ENCODE results near the gene SEBOX.
A peak's percentile ranks its signal among the peaks of the same experiment; 100 is the strongest.
"Not testable (repeated sequence)": the region's sequence is repeated elsewhere in the genome, so short reads cannot be mapped to it uniquely, and the experiment has no call there.

The SEBOX gene

GRCh38 chr17:28346746-28347246 lies 18.2 kb downstream of the SEBOX start:
- Histone ChIP-seq H3K27ac (ENCODE audit: low read depth, low read length) (peak overlapping the region; percentile 34; the same call in 1 of the 2 replicates), H3K36me3 (ENCODE audit: control insufficient read depth, insufficient read depth, low read length) (peaks cover 98% of the 10 kb centered on the region), H3K9ac (ENCODE audit: low read length) (no peak overlapping the region)

GRCh38 chr17:28346199-28346580 lies 18.8 kb downstream of the SEBOX start:
- Histone ChIP-seq H3K27ac (ENCODE audit: low read depth, low read length) (no peak overlapping the region), H3K4me3 (ENCODE audit: low read depth, low read length) (no peak overlapping the region), H3K9me3 (ENCODE audit: control insufficient read depth, insufficient read depth, low read depth, low read length) (no peaks in the 10 kb centered on the region), H3K27me3 (ENCODE audit: control insufficient read depth, insufficient read depth, low read length) (no peaks in the 10 kb centered on the region), H3K36me3 (ENCODE audit: control insufficient read depth, insufficient read depth, low read length) (peaks cover 98% of the 10 kb centered on the region), H3K9ac (ENCODE audit: low read length) (no peak overlapping the region), H3K4me1 (ENCODE audit: control insufficient read depth, insufficient read depth, low read length) (peaks cover 13% of the 10 kb centered on the region; the same call in 1 of the 2 replicates)

More at GRCh38 chr17:28346746-28347246, 18.2 kb downstream of the SEBOX start:
- no peak overlapping the region for H3K4me3 ChIP-seq (ENCODE audit: low read depth, low read length)
- no peaks in the 10 kb centered on the region for H3K9me3 ChIP-seq (ENCODE audit: control insufficient read depth, insufficient read depth, low read depth, low read length)
- peaks cover 13% of the 10 kb centered on the region; the same call in 1 of the 2 replicates for H3K4me1 ChIP-seq (ENCODE audit: control insufficient read depth, insufficient read depth, low read length)
- no peaks in the 10 kb centered on the region for H3K27me3 ChIP-seq (ENCODE audit: control insufficient read depth, insufficient read depth, low read length)

- no peak overlapping the region for H3K27ac ChIP-seq (ENCODE audit: low read depth, low read length)
- H3K36me3 ChIP-seq (ENCODE audit: control insufficient read depth, insufficient read depth, low read length): peaks cover 98% of the 10 kb centered on the region
- H3K9ac ChIP-seq (ENCODE audit: low read length): no peak overlapping the region
These were observed 19.4 kb downstream of the SEBOX start for GRCh38 chr17:28345419-28346198.

GRCh38 chr17:28344435-28344901 lies 20.5 kb downstream of the SEBOX start:
- Histone ChIP-seq H3K4me3 (ENCODE audit: low read depth, low read length) (no peak overlapping the region), H3K36me3 (ENCODE audit: control insufficient read depth, insufficient read depth, low read length) (peaks cover 98% of the 10 kb centered on the region), H3K9ac (ENCODE audit: low read length) (no peak overlapping the region), H3K9me3 (ENCODE audit: control insufficient read depth, insufficient read depth, low read depth, low read length) (no peaks in the 10 kb centered on the region), H3K27me3 (ENCODE audit: control insufficient read depth, insufficient read depth, low read length) (no peaks in the 10 kb centered on the region), H3K4me1 (ENCODE audit: control insufficient read depth, insufficient read depth, low read length) (peaks cover 13% of the 10 kb centered on the region; the same call in 1 of the 2 replicates), H3K27ac (ENCODE audit: low read depth, low read length) (no peak overlapping the region)

More at GRCh38 chr17:28345419-28346198, 19.4 kb downstream of the SEBOX start:
- H3K27me3 ChIP-seq (ENCODE audit: control insufficient read depth, insufficient read depth, low read length): no peaks in the 10 kb centered on the region
- no peak overlapping the region for H3K4me3 ChIP-seq (ENCODE audit: low read depth, low read length)
- H3K4me1 ChIP-seq (ENCODE audit: control insufficient read depth, insufficient read depth, low read length): peaks cover 13% of the 10 kb centered on the region; the same call in 1 of the 2 replicates
- no peaks in the 10 kb centered on the region for H3K9me3 ChIP-seq (ENCODE audit: control insufficient read depth, insufficient read depth, low read depth, low read length)

- no peak overlapping the region for H3K27ac ChIP-seq (ENCODE audit: low read depth, low read length)
- peaks cover 13% of the 10 kb centered on the region; the same call in 1 of the 2 replicates for H3K4me1 ChIP-seq (ENCODE audit: control insufficient read depth, insufficient read depth, low read length)
- peaks cover 98% of the 10 kb centered on the region for H3K36me3 ChIP-seq (ENCODE audit: control insufficient read depth, insufficient read depth, low read length)
- H3K9ac ChIP-seq (ENCODE audit: low read length): no peak overlapping the region
- H3K27me3 ChIP-seq (ENCODE audit: control insufficient read depth, insufficient read depth, low read length): no peaks in the 10 kb centered on the region
- no peaks in the 10 kb centered on the region for H3K9me3 ChIP-seq (ENCODE audit: control insufficient read depth, insufficient read depth, low read depth, low read length)
- no peak overlapping the region for H3K4me3 ChIP-seq (ENCODE audit: low read depth, low read length)
These were observed 21.0 kb downstream of the SEBOX start for GRCh38 chr17:28344011-28344410.

- peaks cover 13% of the 10 kb centered on the region; the same call in 1 of the 2 replicates for H3K4me1 ChIP-seq (ENCODE audit: control insufficient read depth, insufficient read depth, low read length)
- no peaks in the 10 kb centered on the region for H3K9me3 ChIP-seq (ENCODE audit: control insufficient read depth, insufficient read depth, low read depth, low read length)
- no peak overlapping the region for H3K4me3 ChIP-seq (ENCODE audit: low read depth, low read length)
- no peak overlapping the region for H3K27ac ChIP-seq (ENCODE audit: low read depth, low read length)
- H3K27me3 ChIP-seq (ENCODE audit: control insufficient read depth, insufficient read depth, low read length): no peaks in the 10 kb centered on the region
- peaks cover 95% of the 10 kb centered on the region for H3K36me3 ChIP-seq (ENCODE audit: control insufficient read depth, insufficient read depth, low read length)
- no peak overlapping the region for H3K9ac ChIP-seq (ENCODE audit: low read length)
These were observed 21.5 kb downstream of the SEBOX start for GRCh38 chr17:28343491-28343932.

- Histone ChIP-seq H3K36me3 (ENCODE audit: control insufficient read depth, insufficient read depth, low read length) (peaks cover 85% of the 10 kb centered on the region), H3K27me3 (ENCODE audit: control insufficient read depth, insufficient read depth, low read length) (no peaks in the 10 kb centered on the region), H3K4me1 (ENCODE audit: control insufficient read depth, insufficient read depth, low read length) (peaks cover 10% of the 10 kb centered on the region; the same call in 1 of the 2 replicates), H3K4me3 (ENCODE audit: low read depth, low read length) (no peak overlapping the region), H3K9ac (ENCODE audit: low read length) (no peak overlapping the region), H3K27ac (ENCODE audit: low read depth, low read length) (no peak overlapping the region), H3K9me3 (ENCODE audit: control insufficient read depth, insufficient read depth, low read depth, low read length) (no peaks in the 10 kb centered on the region)
These were observed 22.7 kb downstream of the SEBOX start for GRCh38 chr17:28342313-28342712.

- Histone ChIP-seq H3K27me3 (ENCODE audit: control insufficient read depth, insufficient read depth, low read length) (no peaks in the 10 kb centered on the region), H3K9me3 (ENCODE audit: control insufficient read depth, insufficient read depth, low read depth, low read length) (no peaks in the 10 kb centered on the region), H3K27ac (ENCODE audit: low read depth, low read length) (no peak overlapping the region), H3K4me3 (ENCODE audit: low read depth, low read length) (no peak overlapping the region), H3K4me1 (ENCODE audit: control insufficient read depth, insufficient read depth, low read length) (peaks cover 8% of the 10 kb centered on the region; the same call in 1 of the 2 replicates), H3K9ac (ENCODE audit: low read length) (no peak overlapping the region), H3K36me3 (ENCODE audit: control insufficient read depth, insufficient read depth, low read length) (peaks cover 77% of the 10 kb centered on the region)
These were observed 23.5 kb downstream of the SEBOX start for GRCh38 chr17:28341516-28341915.

GRCh38 chr17:28340374-28340773 lies 24.6 kb downstream of the SEBOX start:
- Histone ChIP-seq H3K9me3 (ENCODE audit: control insufficient read depth, insufficient read depth, low read depth, low read length) (no peaks in the 10 kb centered on the region), H3K9ac (ENCODE audit: low read length) (no peak overlapping the region), H3K4me1 (ENCODE audit: control insufficient read depth, insufficient read depth, low read length) (peaks cover 6% of the 10 kb centered on the region; the same call in 1 of the 2 replicates), H3K27ac (ENCODE audit: low read depth, low read length) (no peak overlapping the region), H3K36me3 (ENCODE audit: control insufficient read depth, insufficient read depth, low read length) (peaks cover 66% of the 10 kb centered on the region), H3K27me3 (ENCODE audit: control insufficient read depth, insufficient read depth, low read length) (no peaks in the 10 kb centered on the region), H3K4me3 (ENCODE audit: low read depth, low read length) (no peak overlapping the region)

GRCh38 chr17:28339431-28339830 lies 25.6 kb downstream of the SEBOX start:
- no peak overlapping the region for H3K4me3 ChIP-seq (ENCODE audit: low read depth, low read length)
- peak overlapping the region; percentile 14; the same call in 1 of the 2 replicates for H3K27ac ChIP-seq (ENCODE audit: low read depth, low read length)
- no peaks in the 10 kb centered on the region for H3K9me3 ChIP-seq (ENCODE audit: control insufficient read depth, insufficient read depth, low read depth, low read length)
- peaks cover 9% of the 10 kb centered on the region for H3K4me1 ChIP-seq (ENCODE audit: control insufficient read depth, insufficient read depth, low read length)
- H3K36me3 ChIP-seq (ENCODE audit: control insufficient read depth, insufficient read depth, low read length): peaks cover 57% of the 10 kb centered on the region
- no peak overlapping the region for H3K9ac ChIP-seq (ENCODE audit: low read length)
- H3K27me3 ChIP-seq (ENCODE audit: control insufficient read depth, insufficient read depth, low read length): no peaks in the 10 kb centered on the region

- H3K36me3 ChIP-seq (ENCODE audit: control insufficient read depth, insufficient read depth, low read length): peaks cover 50% of the 10 kb centered on the region
- H3K9me3 ChIP-seq (ENCODE audit: control insufficient read depth, insufficient read depth, low read depth, low read length); H3K27me3 ChIP-seq (ENCODE audit: control insufficient read depth, insufficient read depth, low read length); H3K4me3 ChIP-seq (ENCODE audit: low read depth, low read length); H3K27ac ChIP-seq (ENCODE audit: low read depth, low read length); H3K9ac ChIP-seq (ENCODE audit: low read length): not testable (repeated sequence)
- H3K4me1 ChIP-seq (ENCODE audit: control insufficient read depth, insufficient read depth, low read length): peaks cover 13% of the 10 kb centered on the region
These were observed 26.2 kb downstream of the SEBOX start for GRCh38 chr17:28338769-28339212.

All from HUES6 (cell line).